ENCODE results near the gene DSTN.

- no peak for TF ChIP-seq CTCF (IDR thresholded peaks at IDR 0.05)
- TF ChIP-seq EP300 (IDR thresholded peaks at IDR 0.05): no peak
- TF ChIP-seq POLR2A (IDR thresholded peaks at IDR 0.05): no peak
Observed at GRCh38 chr20:17580895-17581294, 11.0 kb downstream of the DSTN start.

Data from tibial nerve (tissue), 4 donors.